ENCODE results near the gene SQOR.

SQOR gene

DNA sequence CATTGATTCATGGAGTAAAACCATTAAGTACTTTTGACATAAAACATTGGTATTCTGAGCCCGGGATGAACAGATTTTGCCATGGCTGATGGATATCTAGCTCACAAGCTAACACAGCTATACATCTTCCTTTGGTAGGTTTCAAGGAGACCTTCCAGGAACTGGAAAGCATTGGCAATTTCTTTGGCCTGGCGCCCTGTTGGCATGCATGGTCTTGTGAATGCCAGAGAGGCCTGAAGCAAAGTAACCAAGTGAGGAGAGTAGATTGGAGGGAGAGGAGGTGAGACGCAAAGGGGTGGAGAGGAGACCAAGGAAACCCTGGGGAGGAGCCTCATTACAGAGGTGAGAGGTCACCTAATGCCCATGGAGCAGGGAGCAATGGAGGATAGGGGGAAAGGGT is 67.2 kb downstream of the SQOR start:
- Histone ChIP-seq H3K27me3 (ENCODE audit: control insufficient read depth in 5 of 5, insufficient read depth in 4 of 5, low read length in 5 of 5) (peaks cover 0 to 4% (median 0%) of the 10 kb centered on the region in 5 donors), H3K27ac (ENCODE audit: low read depth, low read length) (no peak overlapping the region), H3K9me3 (ENCODE audit: control insufficient read depth in 5 of 5, low read length in 5 of 5) (no peaks in the 10 kb centered on the region), H3K4me3 (ENCODE audit: low read depth in 1 of 5, low read length in 5 of 5) (no peak overlapping the region), H3K36me3 (ENCODE audit: control insufficient read depth in 5 of 5, insufficient read depth in 5 of 5, low read length in 5 of 5) (no peaks in the 10 kb centered on the region), H3K4me1 (ENCODE audit: control insufficient read depth in 5 of 5, insufficient read depth in 5 of 5, low read length in 5 of 5) (peaks cover 0 to 15% (median 15%) of the 10 kb centered on the region in 5 donors), H3K9ac (ENCODE audit: low read length in 5 of 5) (no peak overlapping the region)

DNA sequence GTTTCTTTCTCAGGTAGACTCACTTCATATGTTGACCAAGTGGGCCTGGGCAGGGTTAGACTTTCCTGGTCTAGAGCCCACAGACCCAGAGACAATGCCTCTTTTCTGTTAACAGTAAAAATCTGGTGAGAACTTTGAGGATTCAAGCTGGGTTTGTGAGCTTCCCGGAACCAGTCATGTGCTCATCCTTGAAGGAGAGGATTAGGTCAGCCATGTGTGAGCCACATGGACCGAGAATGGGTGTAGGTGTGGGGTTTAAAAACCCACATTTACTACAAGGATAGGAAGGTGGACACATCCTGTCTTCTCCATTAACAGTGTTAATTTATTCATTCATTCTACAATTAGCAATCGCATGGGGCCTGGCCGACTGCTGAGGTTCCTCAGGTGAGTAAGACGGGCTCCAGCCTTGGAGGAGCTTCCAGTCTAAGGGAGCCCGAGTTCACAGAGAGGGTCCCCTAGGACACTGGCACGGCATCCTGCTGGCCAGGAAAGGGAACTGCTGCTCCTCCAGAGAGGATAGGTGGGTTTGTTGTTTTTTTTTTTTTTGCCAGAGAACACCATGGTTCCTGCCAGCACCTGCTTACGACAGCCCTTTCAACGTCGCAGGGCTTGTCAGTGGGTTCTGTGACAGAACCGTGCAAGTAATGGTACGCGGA is 69.0 kb downstream of the SQOR start:
- Histone ChIP-seq H3K36me3 (ENCODE audit: control insufficient read depth in 5 of 5, insufficient read depth in 5 of 5, low read length in 5 of 5) (no peaks in the 10 kb centered on the region), H3K4me3 (ENCODE audit: low read depth in 1 of 5, low read length in 5 of 5) (peak overlapping the region in 4 of 5 donors; percentile 43 to 71 (median 60)), H3K27ac (ENCODE audit: low read depth, low read length) (no peak overlapping the region), H3K4me1 (ENCODE audit: control insufficient read depth in 5 of 5, insufficient read depth in 5 of 5, low read length in 5 of 5) (peaks cover 0 to 15% (median 15%) of the 10 kb centered on the region in 5 donors), H3K27me3 (ENCODE audit: control insufficient read depth in 5 of 5, insufficient read depth in 4 of 5, low read length in 5 of 5) (peaks cover 0 to 4% (median 0%) of the 10 kb centered on the region in 5 donors), H3K9me3 (ENCODE audit: control insufficient read depth in 5 of 5, low read length in 5 of 5) (no peaks in the 10 kb centered on the region), H3K9ac (ENCODE audit: low read length in 5 of 5) (peak overlapping the region in 1 of 5 donors; percentile 16)

DNA sequence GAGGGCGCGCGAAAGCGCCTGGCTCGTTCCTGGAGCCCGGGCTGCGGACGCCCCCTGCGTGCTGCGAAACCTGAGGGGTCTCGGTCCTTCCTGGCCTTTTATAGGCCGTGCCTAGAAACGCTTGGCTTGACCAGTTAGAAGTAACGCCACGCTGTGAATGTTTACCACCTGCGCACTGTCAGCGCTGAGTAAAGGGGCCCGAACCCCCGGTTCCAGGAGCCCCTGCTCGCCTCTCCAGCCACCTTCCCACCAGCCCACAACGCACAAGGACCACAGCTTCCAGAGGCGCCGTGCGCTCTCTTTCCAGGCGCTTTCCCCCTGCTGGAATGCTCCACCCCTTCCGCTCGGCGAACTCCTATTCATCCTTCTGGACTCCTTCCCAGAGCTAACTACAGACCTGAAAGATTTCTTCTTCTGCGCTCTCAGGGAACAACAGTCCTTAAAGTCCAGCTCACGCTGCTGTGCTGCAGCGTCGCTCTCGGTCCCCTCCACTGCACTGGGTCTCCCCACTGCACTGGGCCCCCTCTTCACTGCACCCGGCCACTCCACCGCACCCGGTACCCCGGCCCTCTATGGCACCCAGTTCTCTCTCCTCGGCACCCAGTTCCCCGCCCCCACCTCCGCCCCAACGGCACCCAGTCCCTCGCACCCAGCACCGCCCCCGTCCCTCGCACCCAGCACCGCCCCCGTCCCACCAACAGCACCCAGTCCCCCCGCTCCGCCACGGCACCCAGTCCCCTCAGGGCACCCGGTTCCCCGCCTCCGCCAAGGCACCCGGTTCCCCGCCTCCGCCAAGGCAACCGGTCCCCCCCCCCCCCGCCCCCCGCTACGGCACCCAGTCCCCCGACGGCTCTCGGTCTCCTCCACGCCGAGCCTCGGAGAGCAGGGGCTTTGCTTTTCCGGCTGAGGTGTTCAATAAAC is 69.8 kb downstream of the SQOR start:
- Histone ChIP-seq H3K4me1 (ENCODE audit: control insufficient read depth in 5 of 5, insufficient read depth in 5 of 5, low read length in 5 of 5) (peaks cover 0 to 15% (median 15%) of the 10 kb centered on the region in 5 donors), H3K27me3 (ENCODE audit: control insufficient read depth in 5 of 5, insufficient read depth in 4 of 5, low read length in 5 of 5) (peaks cover 0 to 4% (median 0%) of the 10 kb centered on the region in 5 donors), H3K9ac (ENCODE audit: low read length in 5 of 5) (peak overlapping the region in 1 of 5 donors; percentile 76), H3K9me3 (ENCODE audit: control insufficient read depth in 5 of 5, low read length in 5 of 5) (no peaks in the 10 kb centered on the region), H3K36me3 (ENCODE audit: control insufficient read depth in 5 of 5, insufficient read depth in 5 of 5, low read length in 5 of 5) (no peaks in the 10 kb centered on the region), H3K4me3 (ENCODE audit: low read depth in 1 of 5, low read length in 5 of 5) (peak overlapping the region; percentile 71 to 92 (median 75)), H3K27ac (ENCODE audit: low read depth, low read length) (no peak overlapping the region)

DNA sequence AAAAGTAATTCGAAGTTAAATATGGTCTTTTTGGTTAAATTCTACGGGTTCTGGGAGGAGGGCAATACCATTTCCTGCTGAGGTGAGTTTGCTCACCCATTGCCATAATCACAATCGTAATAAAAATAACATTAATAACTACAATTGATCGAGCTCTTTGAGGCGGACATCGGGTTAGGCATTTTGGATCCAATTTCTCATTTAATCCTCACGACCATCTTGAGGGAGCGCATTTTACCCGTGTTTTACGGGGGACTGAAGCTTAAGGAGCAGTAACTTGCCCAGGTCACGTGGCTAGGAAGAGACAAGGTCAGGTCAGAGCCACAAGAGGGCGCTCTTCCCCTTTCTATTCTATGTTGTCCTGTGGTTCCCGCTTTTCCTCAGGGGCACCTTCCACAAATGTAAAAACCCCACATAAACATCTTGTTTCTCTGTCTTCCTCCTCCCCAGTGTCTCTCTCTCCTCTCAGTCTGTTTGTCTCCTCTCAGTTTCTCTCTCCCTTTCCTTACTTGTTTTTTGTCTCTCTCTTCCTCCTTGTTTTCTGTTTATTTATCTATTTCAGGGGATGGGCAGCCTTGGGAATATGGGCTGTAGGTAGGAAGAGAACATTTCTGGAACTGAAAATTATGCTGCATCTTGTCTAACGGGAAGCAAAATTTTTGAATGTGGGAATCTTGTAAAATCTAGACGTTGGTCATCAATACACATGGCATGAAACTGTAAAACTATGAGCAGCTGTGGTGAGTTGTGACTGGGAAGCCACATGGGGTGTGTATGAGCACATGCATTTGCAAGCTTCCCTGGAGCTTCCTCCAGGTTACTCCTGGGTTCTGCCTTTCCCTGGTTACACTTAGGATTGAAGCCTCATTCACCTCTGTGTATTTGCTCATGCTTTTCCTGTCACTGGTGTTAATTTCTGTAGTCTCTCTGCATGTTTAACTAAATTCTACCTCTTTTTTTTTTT is 71.0 kb downstream of the SQOR start:
- peaks cover 0 to 15% (median 15%) of the 10 kb centered on the region in 5 donors for H3K4me1 ChIP-seq (ENCODE audit: control insufficient read depth in 5 of 5, insufficient read depth in 5 of 5, low read length in 5 of 5)
- peak overlapping the region; percentile 56 to 76 (median 70) for H3K9ac ChIP-seq (ENCODE audit: low read length in 5 of 5)
- peak overlapping the region; percentile 71 to 92 (median 75) for H3K4me3 ChIP-seq (ENCODE audit: low read depth in 1 of 5, low read length in 5 of 5)
- no peak overlapping the region for H3K27ac ChIP-seq (ENCODE audit: low read depth, low read length)
- H3K36me3 ChIP-seq (ENCODE audit: control insufficient read depth in 5 of 5, insufficient read depth in 5 of 5, low read length in 5 of 5), result no peaks in the 10 kb centered on the region
- peaks cover 0 to 4% (median 0%) of the 10 kb centered on the region in 5 donors for H3K27me3 ChIP-seq (ENCODE audit: control insufficient read depth in 5 of 5, insufficient read depth in 4 of 5, low read length in 5 of 5)
- H3K9me3 ChIP-seq (ENCODE audit: control insufficient read depth in 5 of 5, low read length in 5 of 5), result no peaks in the 10 kb centered on the region

DNA sequence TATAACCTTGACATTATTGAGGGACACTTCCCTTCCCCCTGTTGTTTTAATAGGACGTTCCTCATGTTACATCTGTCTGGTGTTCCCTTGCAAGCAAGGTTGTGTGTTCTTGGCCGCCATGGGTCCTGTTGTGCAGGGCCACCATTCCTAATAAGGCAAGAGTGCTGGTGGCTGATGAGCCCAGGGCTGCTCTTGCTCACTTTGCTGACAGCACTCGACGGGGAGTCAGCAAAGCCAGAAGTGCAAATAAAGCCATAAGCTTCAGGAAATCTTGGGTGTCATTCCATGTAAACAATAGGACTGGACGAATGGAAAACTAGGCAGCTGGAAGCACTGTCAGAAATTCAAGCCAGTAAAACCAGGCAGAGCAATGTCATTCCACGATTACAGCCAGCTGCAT is 75.8 kb downstream of the SQOR start:
- Histone ChIP-seq H3K9me3 (ENCODE audit: control insufficient read depth in 5 of 5, low read length in 5 of 5) (no peaks in the 10 kb centered on the region), H3K27me3 (ENCODE audit: control insufficient read depth in 5 of 5, insufficient read depth in 4 of 5, low read length in 5 of 5) (peaks cover 0 to 3% (median 0%) of the 10 kb centered on the region in 5 donors), H3K27ac (ENCODE audit: low read depth, low read length) (no peak overlapping the region), H3K4me1 (ENCODE audit: control insufficient read depth in 5 of 5, insufficient read depth in 5 of 5, low read length in 5 of 5) (peaks cover 2 to 5% (median 4%) of the 10 kb centered on the region in 5 donors), H3K9ac (ENCODE audit: low read length in 5 of 5) (no peak overlapping the region), H3K4me3 (ENCODE audit: low read depth in 1 of 5, low read length in 5 of 5) (no peak overlapping the region), H3K36me3 (ENCODE audit: control insufficient read depth in 5 of 5, insufficient read depth in 5 of 5, low read length in 5 of 5) (no peaks in the 10 kb centered on the region)

DNA sequence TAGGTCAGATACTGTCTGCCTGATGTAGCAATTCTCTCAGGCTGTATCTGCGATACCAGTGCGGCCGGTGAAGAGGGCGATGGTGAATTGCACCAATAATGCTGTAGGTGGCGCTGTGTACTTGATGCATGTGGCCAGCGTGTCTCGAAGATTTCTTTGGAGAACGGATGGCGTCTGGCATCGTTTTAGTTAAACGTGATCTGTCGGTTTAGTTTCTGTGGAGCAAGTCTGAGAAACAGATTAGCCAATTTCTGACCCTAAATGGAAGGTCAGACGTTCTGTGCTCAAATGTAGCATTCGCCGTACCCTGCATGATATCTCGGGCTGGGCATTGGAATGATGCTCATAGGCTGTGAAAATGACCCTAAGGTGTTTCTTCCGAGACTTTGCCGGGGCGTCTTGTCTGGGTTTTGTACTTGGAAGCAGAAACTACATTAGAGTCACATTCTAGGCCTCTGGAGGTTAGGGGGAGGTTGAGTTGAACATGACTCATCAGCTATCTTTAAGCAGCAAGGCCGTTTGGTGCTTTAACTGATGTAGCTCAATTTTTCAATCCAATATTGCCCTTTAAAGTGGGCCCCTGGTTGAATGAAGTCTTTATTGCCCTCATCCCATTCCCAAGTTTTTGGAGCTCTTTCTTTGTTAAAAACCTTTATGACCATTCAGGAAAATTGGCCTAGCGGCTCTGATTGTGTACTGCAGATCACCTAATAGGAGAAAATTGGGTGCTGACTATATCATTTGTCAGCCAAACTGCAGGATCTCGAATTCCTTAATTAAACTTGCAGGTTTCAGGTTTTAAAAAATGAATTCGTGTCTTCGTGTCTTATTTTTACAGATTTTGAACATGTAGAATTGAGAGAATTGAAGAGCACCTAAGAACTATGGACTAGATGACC is 80.0 kb downstream of the SQOR start:
- Histone ChIP-seq H3K27me3 (ENCODE audit: control insufficient read depth in 5 of 5, insufficient read depth in 4 of 5, low read length in 5 of 5) (peaks cover 0 to 3% (median 0%) of the 10 kb centered on the region in 5 donors), H3K4me1 (ENCODE audit: control insufficient read depth in 5 of 5, insufficient read depth in 5 of 5, low read length in 5 of 5) (peaks cover 2 to 5% (median 4%) of the 10 kb centered on the region in 5 donors), H3K4me3 (ENCODE audit: low read depth in 1 of 5, low read length in 5 of 5) (peak overlapping the region in 2 of 5 donors; percentile 27 to 36), H3K36me3 (ENCODE audit: control insufficient read depth in 5 of 5, insufficient read depth in 5 of 5, low read length in 5 of 5) (no peaks in the 10 kb centered on the region), H3K9me3 (ENCODE audit: control insufficient read depth in 5 of 5, low read length in 5 of 5) (no peaks in the 10 kb centered on the region), H3K9ac (ENCODE audit: low read length in 5 of 5) (no peak overlapping the region), H3K27ac (ENCODE audit: low read depth, low read length) (no peak overlapping the region)

DNA sequence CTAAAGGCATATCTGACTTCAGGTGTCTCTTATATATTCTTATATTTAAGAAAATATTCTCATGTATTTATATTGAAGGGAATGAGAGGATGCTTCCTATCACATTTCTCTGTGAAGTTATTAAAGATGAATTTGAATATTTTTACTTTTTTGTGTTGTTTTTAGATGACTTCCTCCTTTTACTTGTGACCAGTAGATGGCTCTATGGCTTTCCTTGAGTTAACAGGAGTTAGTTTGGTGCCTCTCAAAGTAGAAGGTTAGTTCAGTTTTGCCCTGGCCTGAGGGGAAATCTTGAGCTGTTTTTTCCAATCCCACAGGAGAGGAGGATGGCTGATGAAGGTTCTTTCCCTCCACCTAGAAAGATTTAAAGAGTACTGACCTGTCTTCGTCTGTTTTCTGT is 80.7 kb downstream of the SQOR start:
- Histone ChIP-seq H3K9ac (ENCODE audit: low read length in 5 of 5) (no peak overlapping the region), H3K9me3 (ENCODE audit: control insufficient read depth in 5 of 5, low read length in 5 of 5) (no peaks in the 10 kb centered on the region), H3K27me3 (ENCODE audit: control insufficient read depth in 5 of 5, insufficient read depth in 4 of 5, low read length in 5 of 5) (peaks cover 0 to 3% (median 0%) of the 10 kb centered on the region in 5 donors), H3K27ac (ENCODE audit: low read depth, low read length) (no peak overlapping the region), H3K4me1 (ENCODE audit: control insufficient read depth in 5 of 5, insufficient read depth in 5 of 5, low read length in 5 of 5) (peaks cover 2 to 5% (median 4%) of the 10 kb centered on the region in 5 donors), H3K4me3 (ENCODE audit: low read depth in 1 of 5, low read length in 5 of 5) (no peak overlapping the region), H3K36me3 (ENCODE audit: control insufficient read depth in 5 of 5, insufficient read depth in 5 of 5, low read length in 5 of 5) (no peaks in the 10 kb centered on the region)

DNA sequence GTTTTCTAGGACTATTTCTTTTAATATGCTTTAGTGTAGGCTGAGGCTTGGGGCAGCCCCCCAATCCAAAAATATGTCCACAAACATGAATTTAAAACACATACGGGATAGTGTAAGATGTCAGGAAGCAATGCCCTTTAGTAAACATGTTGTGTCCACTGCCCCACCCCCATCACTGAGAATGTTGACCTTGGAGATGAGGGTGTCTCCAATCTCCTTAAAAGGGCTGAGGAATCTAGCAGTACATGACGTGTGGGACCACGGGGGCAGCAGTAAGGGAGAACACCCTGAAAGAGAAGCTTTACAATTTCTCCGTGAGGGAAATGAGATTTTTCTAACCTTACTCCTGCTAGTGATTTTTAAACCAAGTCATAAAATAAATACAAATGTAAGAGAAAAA is 84.7 kb downstream of the SQOR start:
- H3K4me3 ChIP-seq (ENCODE audit: low read depth in 1 of 5, low read length in 5 of 5), result no peak overlapping the region
- peaks cover 2 to 4% (median 3%) of the 10 kb centered on the region in 5 donors for H3K4me1 ChIP-seq (ENCODE audit: control insufficient read depth in 5 of 5, insufficient read depth in 5 of 5, low read length in 5 of 5)
- H3K9ac ChIP-seq (ENCODE audit: low read length in 5 of 5), result no peak overlapping the region
- no peaks in the 10 kb centered on the region for H3K36me3 ChIP-seq (ENCODE audit: control insufficient read depth in 5 of 5, insufficient read depth in 5 of 5, low read length in 5 of 5)
- no peaks in the 10 kb centered on the region for H3K27me3 ChIP-seq (ENCODE audit: control insufficient read depth in 5 of 5, insufficient read depth in 4 of 5, low read length in 5 of 5)
- no peaks in the 10 kb centered on the region for H3K9me3 ChIP-seq (ENCODE audit: control insufficient read depth in 5 of 5, low read length in 5 of 5)
- no peak overlapping the region for H3K27ac ChIP-seq (ENCODE audit: low read depth, low read length)

DNA sequence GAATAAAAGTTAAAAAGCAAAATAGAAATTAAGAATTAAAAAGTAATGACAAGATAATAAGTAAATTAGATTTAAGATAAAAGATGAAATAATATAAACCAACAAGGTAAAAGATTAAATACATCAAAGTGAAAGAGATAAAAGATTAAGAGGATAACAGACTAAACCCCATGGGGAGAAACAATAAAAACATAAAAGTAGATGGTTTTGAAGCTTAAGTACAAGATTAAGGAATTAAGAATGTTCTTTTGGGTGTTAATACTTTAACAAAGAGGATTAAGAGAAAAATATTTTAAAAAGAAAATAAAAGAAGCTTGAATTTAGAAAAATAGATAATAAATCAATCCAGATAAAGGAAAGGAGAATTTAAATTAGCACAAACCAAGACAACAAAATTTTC is 85.4 kb downstream of the SQOR start:
- no peak overlapping the region for H3K27ac ChIP-seq (ENCODE audit: low read depth, low read length)
- no peak overlapping the region for H3K4me3 ChIP-seq (ENCODE audit: low read depth in 1 of 5, low read length in 5 of 5)
- H3K9ac ChIP-seq (ENCODE audit: low read length in 5 of 5), result no peak overlapping the region
- H3K27me3 ChIP-seq (ENCODE audit: control insufficient read depth in 5 of 5, insufficient read depth in 4 of 5, low read length in 5 of 5), result no peaks in the 10 kb centered on the region
- no peaks in the 10 kb centered on the region for H3K9me3 ChIP-seq (ENCODE audit: control insufficient read depth in 5 of 5, low read length in 5 of 5)
- H3K36me3 ChIP-seq (ENCODE audit: control insufficient read depth in 5 of 5, insufficient read depth in 5 of 5, low read length in 5 of 5), result no peaks in the 10 kb centered on the region
- no peaks in the 10 kb centered on the region for H3K4me1 ChIP-seq (ENCODE audit: control insufficient read depth in 5 of 5, insufficient read depth in 5 of 5, low read length in 5 of 5)

All from subcutaneous abdominal adipose tissue (tissue), 5 donors.